T-helper 2 cell (primary cell): ENCODE data around the gene RNF20.
"Not testable (repeated sequence)": the region's sequence is repeated elsewhere in the genome, so short reads cannot be mapped to it uniquely, and the experiment has no call there.

Experiments used
- DNase-seq, 5 experiments: peaks; one replicate each; pipeline versions ENCODE4 v3.0.0 to v3.0.0-alpha.2; 2012 to 2022

Gene RNF20

GRCh38 chr9:101587332-101588043, 53.8 kb downstream of the RNF20 start:
- no peak for DNase-seq

DNA sequence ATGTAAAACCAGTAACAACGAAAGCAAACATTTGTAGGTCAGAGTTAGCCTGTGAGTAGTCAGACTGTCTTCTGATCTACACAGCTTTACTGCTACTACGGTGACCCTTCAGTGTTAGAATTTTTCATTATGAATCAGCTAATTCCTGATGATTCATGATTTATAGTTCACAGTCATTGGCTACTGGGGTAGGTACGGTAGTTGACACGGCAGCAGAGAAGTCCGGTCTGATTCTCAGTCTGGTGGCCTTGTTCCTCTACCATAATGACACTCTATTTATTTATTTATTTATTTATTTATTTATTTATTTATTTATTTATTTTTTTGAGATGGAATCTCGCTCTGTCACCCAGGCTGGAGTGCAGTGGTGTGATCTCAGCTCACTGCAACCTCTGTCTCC, 56.4 kb downstream of the RNF20 start:
- not testable (repeated sequence) for DNase-seq

- DNase-seq = peak in 1 of 5 experiments; percentile 36
These were observed 57.2 kb downstream of the RNF20 start for GRCh38 chr9:101590901-101591300.

DNA sequence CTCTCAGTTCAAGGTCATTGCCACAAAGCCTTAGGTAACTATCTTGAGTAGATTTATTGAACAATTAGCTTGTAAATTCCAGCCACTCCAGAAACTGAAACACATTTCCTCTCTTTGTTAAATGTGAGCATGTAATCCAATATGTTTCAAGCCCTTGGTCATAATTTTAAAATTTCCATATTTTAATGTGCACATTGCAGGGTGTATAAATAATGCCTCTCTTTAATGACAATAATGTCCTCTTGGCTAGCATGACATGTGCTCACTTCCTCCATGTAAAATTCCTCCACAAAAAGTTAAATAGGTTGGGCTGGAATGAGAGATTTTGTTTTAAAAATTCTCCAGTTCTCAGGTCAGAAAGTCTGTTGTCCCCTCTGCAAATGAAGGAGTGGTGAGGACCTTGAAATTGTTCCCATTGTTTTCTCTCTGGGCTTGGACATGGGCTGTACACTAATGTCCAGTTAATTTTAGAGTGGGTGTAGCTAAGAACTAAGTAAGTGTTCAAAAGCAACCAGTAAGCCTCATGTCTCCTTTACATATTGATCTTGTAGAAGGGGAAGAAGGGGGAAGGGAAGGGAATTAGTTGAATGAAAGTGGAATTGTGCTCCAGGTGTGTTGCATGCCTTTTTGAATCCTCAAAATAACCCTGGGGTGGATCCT, 58.3 kb downstream of the RNF20 start:
- no peak for DNase-seq

DNA sequence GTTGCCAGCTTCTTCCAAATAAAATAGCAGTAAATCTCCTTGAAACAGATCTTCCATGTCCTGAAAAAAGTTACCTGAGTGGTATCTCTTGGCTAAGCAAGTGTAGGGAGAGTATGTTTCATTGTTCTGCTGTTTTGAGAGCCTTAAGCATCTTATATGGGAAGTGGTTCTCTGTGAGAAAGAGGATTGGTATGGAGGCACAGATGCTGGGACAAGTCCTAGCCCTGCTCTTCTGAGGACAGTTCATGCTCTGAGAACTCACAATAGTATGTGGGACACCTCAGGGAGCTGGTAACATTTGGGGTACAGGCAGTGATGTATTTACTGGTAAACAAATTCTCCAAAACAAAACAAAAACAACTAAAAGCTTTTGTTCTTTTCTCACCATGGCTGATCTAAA, 59.1 kb downstream of the RNF20 start:
- DNase-seq = no peak

DNA sequence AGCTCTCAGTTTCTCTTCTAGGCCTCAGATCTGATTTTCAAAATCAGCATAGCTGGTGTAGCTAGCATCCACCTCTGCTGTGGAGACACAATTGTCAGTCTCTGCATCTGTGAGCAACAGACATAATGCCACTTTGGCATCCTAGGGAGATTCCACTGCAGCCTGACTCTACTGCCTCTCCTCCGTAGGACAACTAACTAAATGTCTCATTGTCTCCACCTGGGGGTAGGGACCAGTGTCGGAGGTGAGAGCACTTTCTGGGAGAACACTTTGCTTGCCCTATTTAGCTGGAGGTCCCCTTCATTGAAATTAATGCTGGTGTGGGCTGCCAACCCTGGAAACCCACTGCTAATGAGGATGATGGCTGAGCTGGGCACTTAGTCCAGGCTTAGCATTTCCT, 59.7 kb downstream of the RNF20 start:
- DNase-seq = no peak

GRCh38 chr9:101594796-101595195, 61.1 kb downstream of the RNF20 start, which contains the start of gene PPP3R2:
PPP3R2 (minus strand) TSS chr9:101594969; CDS start chr9:101594921, 48 bp downstream.
- DNase-seq = no peak

DNA sequence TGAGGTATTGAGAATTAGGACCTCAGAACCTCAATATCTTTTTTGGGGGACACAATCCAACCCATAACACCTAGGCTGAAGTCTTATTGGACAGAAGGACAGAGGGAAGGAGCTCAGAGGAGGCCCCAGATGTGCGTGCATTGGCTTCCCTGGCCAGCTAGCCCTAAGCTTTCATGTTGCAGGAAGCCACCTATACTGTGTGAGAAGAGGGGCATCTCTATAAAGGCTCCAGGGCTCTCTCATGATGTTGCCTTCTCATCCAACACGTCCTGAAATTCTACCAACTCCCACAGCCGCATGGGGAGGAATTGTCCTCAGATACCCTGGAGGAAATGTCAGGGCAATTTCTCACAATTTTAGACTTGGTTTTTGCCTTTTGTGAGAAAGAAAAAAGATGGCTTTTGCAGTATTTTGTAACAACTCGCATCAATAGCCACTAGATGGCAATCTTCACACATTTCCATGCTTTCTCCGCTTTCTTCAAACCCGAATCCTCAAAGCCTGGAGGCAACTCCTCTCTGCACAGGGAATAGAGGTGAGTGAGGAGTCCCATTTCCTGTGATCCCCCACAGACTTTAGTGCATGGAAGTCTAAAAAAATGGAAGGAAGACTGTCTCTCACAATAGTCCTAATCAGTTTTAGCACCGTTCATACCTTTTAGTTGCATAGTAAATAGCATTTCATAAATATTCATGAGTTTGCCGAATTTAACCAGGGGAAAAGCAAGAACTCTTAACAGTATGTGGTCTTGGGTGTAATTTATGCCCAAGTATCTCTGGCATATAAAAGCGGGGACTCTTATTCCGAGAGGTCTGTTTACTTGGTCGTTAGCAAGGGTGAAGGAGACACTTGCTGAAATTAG, 68.5 kb downstream of the RNF20 start:
- DNase-seq = peak in 2 of 5 experiments; percentile 2 to 10

DNA sequence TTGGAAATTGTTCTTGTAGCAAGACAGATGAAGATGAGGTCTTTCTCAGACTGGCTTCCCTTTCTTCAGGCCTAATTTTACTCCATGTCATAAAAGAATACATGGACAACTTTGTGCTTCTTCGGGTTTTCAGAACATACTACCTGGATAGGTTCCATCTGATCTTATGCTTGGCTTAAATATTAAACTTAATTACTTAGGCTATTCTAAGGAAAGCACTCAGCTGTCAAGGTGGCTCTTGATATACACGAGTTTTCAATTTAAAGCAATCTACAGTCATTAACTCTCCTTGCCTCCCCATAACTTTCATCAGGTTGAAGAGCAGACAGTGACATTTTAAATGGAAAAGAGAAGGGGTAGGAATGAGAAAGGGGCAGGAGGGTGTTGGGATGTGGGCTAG, 70.6 kb downstream of the RNF20 start:
- DNase-seq = no peak

DNA sequence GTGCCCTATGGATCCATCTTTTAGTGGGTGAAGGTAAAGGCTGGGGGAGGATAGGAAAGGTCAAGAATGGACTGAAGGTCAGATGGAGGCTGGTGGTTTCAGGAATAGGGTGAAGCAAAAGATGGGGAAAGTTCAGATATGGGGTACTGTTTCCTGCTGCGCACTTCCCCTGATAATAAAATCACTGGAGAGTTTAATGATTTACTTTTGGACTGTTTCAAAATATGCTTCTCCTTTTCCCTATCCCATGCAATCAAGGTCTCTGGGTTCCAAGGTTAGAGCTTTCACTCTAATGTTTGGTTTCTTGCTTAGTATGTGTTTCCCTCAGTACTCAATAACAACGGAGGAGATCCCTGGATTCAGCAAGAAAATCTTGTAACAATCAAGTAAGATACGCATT, 71.9 kb downstream of the RNF20 start:
- DNase-seq = no peak
